ENCODE results near the gene CSNK1A1.
"Not testable (repeated sequence)": the region's sequence is repeated elsewhere in the genome, so short reads cannot be mapped to it uniquely, and the experiment has no call there.

Gene CSNK1A1

GRCh38 chr5:149448431-149448830 is 102.8 kb downstream of the CSNK1A1 start:
- Histone ChIP-seq H3K27me3 (replicated peaks; ENCODE audit: control insufficient read depth, insufficient read depth, low read length) (no peaks in the 10 kb centered on the region), H3K36me3 (ENCODE audit: control insufficient read depth, insufficient read depth, low read length) (no peaks in the 10 kb centered on the region), H3K4me3 (replicated peaks; ENCODE audit: low read depth, low read length) (no peak overlapping the region)
- DNase-seq (ENCODE audit: extremely low read depth, insufficient read length), result no peak
- TF ChIP-seq CTCF (IDR thresholded peaks at IDR 0.05; ENCODE audit: insufficient read depth, low read length, poor library complexity, severe bottlenecking), result no peak

GRCh38 chr5:149447373-149448367 is 103.6 kb downstream of the CSNK1A1 start:
- Histone ChIP-seq H3K4me3 (replicated peaks; ENCODE audit: low read depth, low read length) (no peak overlapping the region), H3K36me3 (ENCODE audit: control insufficient read depth, insufficient read depth, low read length) (no peaks in the 10 kb centered on the region), H3K27me3 (replicated peaks; ENCODE audit: control insufficient read depth, insufficient read depth, low read length) (no peaks in the 10 kb centered on the region)
- no peak for TF ChIP-seq CTCF (IDR thresholded peaks at IDR 0.05; ENCODE audit: insufficient read depth, low read length, poor library complexity, severe bottlenecking)
- no peak for DNase-seq (ENCODE audit: extremely low read depth, insufficient read length)

DNA sequence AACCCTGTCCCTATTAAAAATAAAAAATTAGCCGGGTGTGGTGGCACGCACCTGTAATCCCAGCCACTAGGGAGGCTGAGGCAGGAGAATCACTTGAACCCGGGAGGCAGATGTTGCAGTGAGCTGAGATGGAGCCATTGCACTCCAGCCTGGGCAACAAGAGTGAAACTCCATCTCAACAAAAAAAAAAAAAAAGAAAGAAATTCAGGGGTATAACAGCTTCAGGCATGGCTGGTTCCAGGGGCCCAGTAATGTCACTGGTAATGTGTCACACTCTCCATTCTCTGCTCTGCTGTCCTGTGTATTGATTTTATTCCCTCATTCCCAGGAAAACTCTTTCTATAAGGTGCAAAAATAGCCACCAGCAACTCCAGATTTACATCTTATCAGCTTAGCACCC is 104.4 kb downstream of the CSNK1A1 start:
- H3K36me3 ChIP-seq (ENCODE audit: control insufficient read depth, insufficient read depth, low read length); H3K4me3 ChIP-seq (replicated peaks; ENCODE audit: low read depth, low read length); H3K27me3 ChIP-seq (replicated peaks; ENCODE audit: control insufficient read depth, insufficient read depth, low read length); DNase-seq (ENCODE audit: extremely low read depth, insufficient read length): not testable (repeated sequence)

- no peaks in the 10 kb centered on the region for H3K36me3 ChIP-seq (ENCODE audit: control insufficient read depth, insufficient read depth, low read length)
- no peak for DNase-seq (ENCODE audit: extremely low read depth, insufficient read length)
These were observed 105.4 kb downstream of the CSNK1A1 start for GRCh38 chr5:149445739-149446369.

DNA sequence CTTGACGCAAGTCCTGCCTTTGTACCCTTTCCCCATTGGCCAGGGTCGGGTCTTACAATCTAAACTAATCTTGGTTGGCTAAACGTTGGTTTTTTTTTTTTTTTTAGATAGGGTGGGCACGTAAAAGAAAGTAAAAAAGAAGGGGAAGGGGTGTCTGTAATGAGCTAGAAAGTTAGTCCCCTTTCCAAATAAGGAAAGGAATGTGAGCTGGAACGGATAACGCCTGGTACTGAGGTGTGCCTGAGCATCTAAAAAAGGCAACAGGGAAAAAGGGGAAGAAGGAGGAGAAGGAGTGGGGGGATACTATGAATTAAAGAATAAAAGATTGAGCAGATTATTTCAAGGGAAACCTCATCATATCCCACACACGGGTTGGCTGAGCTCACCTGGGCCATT is 105.9 kb downstream of the CSNK1A1 start:
- no peak for TF ChIP-seq CTCF (IDR thresholded peaks at IDR 0.05; ENCODE audit: insufficient read depth, low read length, poor library complexity, severe bottlenecking)
- no peak for DNase-seq (ENCODE audit: extremely low read depth, insufficient read length)
- H3K36me3 ChIP-seq (ENCODE audit: control insufficient read depth, insufficient read depth, low read length), result no peaks in the 10 kb centered on the region
- H3K4me3 ChIP-seq (replicated peaks; ENCODE audit: low read depth, low read length), result no peak overlapping the region
- no peaks in the 10 kb centered on the region for H3K27me3 ChIP-seq (replicated peaks; ENCODE audit: control insufficient read depth, insufficient read depth, low read length)

More at GRCh38 chr5:149445739-149446369, 105.4 kb downstream of the CSNK1A1 start:
- no peaks in the 10 kb centered on the region for H3K27me3 ChIP-seq (replicated peaks; ENCODE audit: control insufficient read depth, insufficient read depth, low read length)
- TF ChIP-seq CTCF (IDR thresholded peaks at IDR 0.05; ENCODE audit: insufficient read depth, low read length, poor library complexity, severe bottlenecking), result no peak
- H3K4me3 ChIP-seq (replicated peaks; ENCODE audit: low read depth, low read length), result no peak overlapping the region

DNA sequence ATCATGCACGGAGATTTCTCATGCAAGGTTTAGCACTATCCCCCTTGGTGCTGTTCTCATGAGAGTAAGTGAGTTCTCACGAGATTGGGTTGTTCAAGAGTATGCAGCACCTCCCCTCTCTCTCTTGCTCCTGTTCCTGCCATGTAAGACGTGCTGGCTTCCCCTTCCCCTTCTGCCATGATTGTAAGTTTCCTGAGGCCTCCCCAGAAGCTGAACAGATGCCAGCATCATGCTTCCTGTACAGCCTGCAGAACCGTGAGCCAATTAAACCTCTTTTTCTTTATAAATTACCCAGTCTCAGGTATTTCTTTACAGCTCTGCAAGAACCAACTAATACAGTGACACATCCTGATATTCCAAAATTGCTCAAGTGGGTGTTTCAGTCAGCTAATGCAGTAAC is 106.8 kb downstream of the CSNK1A1 start:
- not testable (repeated sequence) for H3K36me3 ChIP-seq (ENCODE audit: control insufficient read depth, insufficient read depth, low read length); H3K4me3 ChIP-seq (replicated peaks; ENCODE audit: low read depth, low read length); DNase-seq (ENCODE audit: extremely low read depth, insufficient read length); H3K27me3 ChIP-seq (replicated peaks; ENCODE audit: control insufficient read depth, insufficient read depth, low read length)

All from GM06990 (cell line).